SK-N-SH (cell line): ENCODE data around the gene SWI5. TPM values are rescaled to one million over a fixed set of nuclear protein-coding genes. Genes with fewer than 3 reads are reported as not detected.
A peak's percentile ranks its signal among the peaks of the same experiment; 100 is the strongest.

Experiments
- CTCF ChIA-PET: fragments of 300-600, 350-600 bp; formaldehyde crosslinking; extraction: SDS; loops from one replicate; lab custom pipeline; 2021; lab: Yijun Ruan, JAX
- POLR2A ChIA-PET: fragments of 350-600 bp; sonication (Branson Sonifier 250); formaldehyde crosslinking; extraction: SDS; loops from one replicate; lab custom pipeline; 2020; ENCODE audit warnings: antibody characterized with exemption, inconsistent platforms; lab: Yijun Ruan, JAX
- DNase-seq: peaks from one replicate; pipeline ENCODE4 v3.0.0; 2012
- H2AFZ ChIP-seq: fragments of 200-600 bp; sonication (generic); 2 replicates; pipeline ENCODE4 v1.8.1; 2016; ENCODE audit warnings: antibody characterized with exemption, mild to moderate bottlenecking, low read depth
- H3F3A ChIP-seq: fragments of 200-600 bp; sonication (generic); replicated peaks from 2 replicates; pipeline ENCODE3; 2016; ENCODE audit warnings: antibody characterized with exemption, mild to moderate bottlenecking; ENCODE audit not compliant: insufficient read depth
- H3K27ac ChIP-seq, 2 experiments: fragments of 200-500 bp in 1 of 2; fragments of 200-600 bp in 1 of 2; sonication (Bioruptor generic) in 1 of 2; sonication (generic), shearing (Covaris generic) in 1 of 2; 2 replicates each; pipeline versions ENCODE4 v1.5.1 to v1.6.1; 2014 to 2016; ENCODE audit warnings: low read depth in 2 of 2, inconsistent platforms in 1 of 2, low read length in 1 of 2, mild to moderate bottlenecking in 1 of 2, mixed read lengths in 1 of 2
- H3K27me3 ChIP-seq: fragments of 200-600 bp; sonication (generic), shearing (Covaris generic); 2 replicates; pipeline ENCODE4 v1.6.1; 2016; ENCODE audit warnings: mixed run types; ENCODE audit not compliant: insufficient read depth
- H3K36me3 ChIP-seq, 2 experiments: fragments of 200-500 bp in 1 of 2; fragments of 200-600 bp in 1 of 2; sonication (Bioruptor generic) in 1 of 2; sonication (generic) in 1 of 2; replicated peaks in 1 of 2; 2 replicates each; pipeline versions ENCODE3 to v1.5.1; 2014 to 2016; ENCODE audit warnings: low read length in 1 of 2, mild to moderate bottlenecking in 1 of 2; ENCODE audit not compliant: insufficient read depth in 2 of 2, control insufficient read depth in 1 of 2
- H3K4me1 ChIP-seq, 2 experiments: fragments of 200-500 bp in 1 of 2; fragments of 200-600 bp in 1 of 2; sonication (Bioruptor generic) in 1 of 2; sonication (generic), shearing (Covaris generic) in 1 of 2; 2 replicates each; pipeline versions ENCODE4 v1.5.1 to v1.6.1; 2014 to 2016; ENCODE audit warnings: low read depth in 1 of 2, low read length in 1 of 2, mixed run types in 1 of 2; ENCODE audit not compliant: insufficient read depth in 2 of 2, control insufficient read depth in 1 of 2
- H3K4me2 ChIP-seq: fragments of 200-600 bp; sonication (generic), shearing (Covaris generic); 2 replicates; pipeline ENCODE4 v1.6.1; 2017; ENCODE audit warnings: mixed run types
- H3K4me3 ChIP-seq, 2 experiments: fragments of 200-500 bp in 1 of 2; fragments of 200-600 bp in 1 of 2; sonication (Bioruptor generic) in 1 of 2; sonication (generic), shearing (Covaris generic) in 1 of 2; 2 replicates each; pipeline versions ENCODE4 v1.5.1 to v1.8.1; 2014 to 2016; ENCODE audit warnings: low read depth in 2 of 2, inconsistent platforms in 1 of 2, low read length in 1 of 2, mild to moderate bottlenecking in 1 of 2, mixed read lengths in 1 of 2, moderate library complexity in 1 of 2
- H3K79me2 ChIP-seq: fragments of 200-600 bp; sonication (generic); 2 replicates; pipeline ENCODE4 v1.8.1; 2017; ENCODE audit warnings: mild to moderate bottlenecking; ENCODE audit not compliant: insufficient read depth
- H3K9ac ChIP-seq: fragments of 200-600 bp; sonication (generic); 2 replicates; pipeline ENCODE4 v1.6.1; 2017; ENCODE audit warnings: mixed run types
- H3K9me2 ChIP-seq: fragments of 200-600 bp; sonication (generic); 2 replicates; pipeline ENCODE4 v1.6.1; 2017; ENCODE audit warnings: mixed run types
- H3K9me3 ChIP-seq: fragments of 200-600 bp; sonication (generic); 2 replicates; pipeline ENCODE4 v1.6.1; 2017; ENCODE audit warnings: mixed run types, mild to moderate bottlenecking, moderate library complexity
- H4K20me1 ChIP-seq: fragments of 200-600 bp; sonication (generic); 2 replicates; pipeline ENCODE4 v1.6.1; 2017; ENCODE audit warnings: mild to moderate bottlenecking, mixed run types; ENCODE audit not compliant: insufficient read depth
- EP300 ChIP-seq, 2 experiments: IDR thresholded peaks; 2 replicates each; pipeline versions ENCODE4 v1.4.0 to v1.6.1; 2012; ENCODE audit warnings: borderline replicate concordance in 1 of 2, low read depth in 1 of 2, low read length in 1 of 2
- EZH2phosphoT487 ChIP-seq: fragments of 200-600 bp; sonication (generic); IDR thresholded peaks from 2 replicates; pipeline ENCODE4 v1.6.1; 2017; ENCODE audit warnings: low read depth, mixed run types, mild to moderate bottlenecking, antibody characterized with exemption, moderate library complexity, borderline replicate concordance
- FOXJ3 ChIP-seq: sonication (generic); formaldehyde crosslinking; IDR thresholded peaks from 2 replicates; pipeline ENCODE4 v1.5.1; 2020; ENCODE audit warnings: mild to moderate bottlenecking, missing genetic modification reagents
- GABPA ChIP-seq: IDR thresholded peaks from 2 replicates; pipeline ENCODE4 v1.4.0; 2012; ENCODE audit warnings: low read depth, mild to moderate bottlenecking
- GATA2 ChIP-seq: sonication (generic); formaldehyde crosslinking; IDR thresholded peaks from 2 replicates; pipeline ENCODE4 v1.5.0; 2020; ENCODE audit warnings: mild to moderate bottlenecking, missing genetic modification reagents
- IRF3 ChIP-seq: fragments of 150-350 bp; IDR thresholded peaks from 2 replicates; pipeline ENCODE4 v1.6.1; 2016; ENCODE audit warnings: mild to moderate bottlenecking, low read depth, low read length
- MXI1 ChIP-seq: IDR thresholded peaks from 2 replicates; pipeline ENCODE4 v1.6.1; 2012; ENCODE audit warnings: mild to moderate bottlenecking, low read depth, low read length, improper control_type of control experiment
- NRF1 ChIP-seq: IDR thresholded peaks from 2 replicates; pipeline ENCODE4 v1.6.1; 2012; ENCODE audit warnings: low read depth, mild to moderate bottlenecking, low read length
- RAD21 ChIP-seq: IDR thresholded peaks from 2 replicates; pipeline ENCODE4 v1.6.1; 2012; ENCODE audit warnings: mild to moderate bottlenecking, low read length
- RCOR1 ChIP-seq: fragments of 150-350 bp; IDR thresholded peaks from 2 replicates; pipeline ENCODE4 v1.6.1; 2017; ENCODE audit warnings: antibody characterized with exemption, low read length
- RFX5 ChIP-seq: IDR thresholded peaks from 2 replicates; pipeline ENCODE4 v1.6.1; 2012; ENCODE audit warnings: mild to moderate bottlenecking, improper control_type of control experiment, low read length
- SIN3A ChIP-seq: IDR thresholded peaks from 2 replicates; pipeline ENCODE4 v1.6.1; 2012; ENCODE audit warnings: low read depth, mild to moderate bottlenecking, low read length, moderate library complexity, borderline replicate concordance
- SMC3 ChIP-seq: IDR thresholded peaks from 2 replicates; pipeline ENCODE4 v1.6.1; 2012; ENCODE audit warnings: low read depth, low read length, improper control_type of control experiment
- USF2 ChIP-seq: fragments of 150-350 bp; IDR thresholded peaks from 2 replicates; pipeline ENCODE4 v1.6.1; 2017; ENCODE audit warnings: antibody characterized with exemption, low read length, low read depth, borderline replicate concordance
- YY1 ChIP-seq: IDR thresholded peaks from 2 replicates; pipeline ENCODE4 v1.4.0; 2012; ENCODE audit warnings: low read depth, mild to moderate bottlenecking
- WGBS: methylation state at CpG from one replicate; pipeline ENCODE4 v1.1.6; 2017; ENCODE audit warnings: low lambda C conversion rate; 5-methylcytosine and 5-hydroxymethylcytosine counted together
- polyA plus RNA-seq, 3 experiments: library from polyadenylated mRNA; depleted of rRNA; stranded (reverse); fragments of >200 nt; gene quantifications; 2 replicates each; pipeline ENCODE4 v1.2.3, GENCODE V29; 2012
- TF ChIP-seq, protein P1 (sequence below): IDR thresholded peaks from 2 replicates; pipeline ENCODE4 v1.4.0; 2012; ENCODE audit warnings: low read depth, borderline replicate concordance
- TF ChIP-seq, protein P2 (sequence below): IDR thresholded peaks from 2 replicates; pipeline ENCODE4 v1.6.1; 2012; ENCODE audit warnings: mild to moderate bottlenecking, low read depth, low read length, moderate library complexity

SWI5 gene
- polyA plus RNA-seq, 1 of the 3 experiments (the other 2 are of a cell fraction): 84.1 TPM

DNA sequence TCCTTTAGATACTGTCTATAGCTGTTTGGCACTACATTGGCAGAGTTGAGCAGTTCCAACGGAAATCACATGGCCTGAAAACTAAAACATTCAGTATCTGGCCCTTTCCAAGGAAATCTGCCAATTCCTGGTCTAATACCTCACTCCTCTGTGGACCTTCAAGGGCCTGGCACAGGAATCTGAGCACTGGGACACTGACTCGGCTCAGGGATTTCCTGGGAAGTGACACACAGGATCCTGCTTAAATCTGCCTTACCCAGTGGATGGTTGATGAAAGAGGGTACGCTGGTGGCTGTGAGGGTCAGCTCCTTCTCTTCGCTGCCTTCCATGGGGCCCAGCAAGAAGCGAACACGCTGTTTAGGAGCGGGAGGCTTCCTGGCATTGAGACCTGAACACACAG lies 45.3 kb downstream of the SWI5 start:
- Histone ChIP-seq H3K9ac (peak overlapping the region; percentile 75; the same call in 1 of the 2 replicates), H3K36me3 (peaks cover 27 to 33% of the 10 kb centered on the region in 2 experiments), H3K27ac (no peak overlapping the region), H3K4me3 (peak overlapping the region; percentile 75 to 96), H3K79me2 (peaks cover 52% of the 10 kb centered on the region), H3K4me1 (peaks cover 11% of the 10 kb centered on the region in 2 experiments; a peak in 3 of 4 replicates), H3K9me2 (no peaks in the 10 kb centered on the region), H3F3A (no peaks in the 10 kb centered on the region), H3K4me2 (peak overlapping the region; percentile 99), H4K20me1 (0 out of 2 replicates have a peak, but pooled peaks cover 4% of the 10 kb centered on the region), H3K27me3 (no peaks in the 10 kb centered on the region), H3K9me3 (no peaks in the 10 kb centered on the region), H2AFZ (no peak overlapping the region)
- no peak for DNase-seq
- no peak for TF ChIP-seq RCOR1
- no peak for TF ChIP-seq SIN3A
- TF ChIP-seq SMC3: no peak
- no peak for TF ChIP-seq NRF1
- no peak for TF ChIP-seq IRF3
- TF ChIP-seq GABPA: no peak
- no peak for TF ChIP-seq EP300 (IDR thresholded peaks at IDR 0.05; ENCODE audit: borderline replicate concordance in 1 of 2, low read depth in 1 of 2, low read length in 1 of 2)
- TF ChIP-seq EZH2phosphoT487: no peak
- TF ChIP-seq MXI1: no peak
- no peak for TF ChIP-seq GATA2 (CRISPR knock-in tag)
- no peak for TF ChIP-seq FOXJ3 (CRISPR knock-in tag)
- no peak for TF ChIP-seq USF2
- TF ChIP-seq, protein P1, sequence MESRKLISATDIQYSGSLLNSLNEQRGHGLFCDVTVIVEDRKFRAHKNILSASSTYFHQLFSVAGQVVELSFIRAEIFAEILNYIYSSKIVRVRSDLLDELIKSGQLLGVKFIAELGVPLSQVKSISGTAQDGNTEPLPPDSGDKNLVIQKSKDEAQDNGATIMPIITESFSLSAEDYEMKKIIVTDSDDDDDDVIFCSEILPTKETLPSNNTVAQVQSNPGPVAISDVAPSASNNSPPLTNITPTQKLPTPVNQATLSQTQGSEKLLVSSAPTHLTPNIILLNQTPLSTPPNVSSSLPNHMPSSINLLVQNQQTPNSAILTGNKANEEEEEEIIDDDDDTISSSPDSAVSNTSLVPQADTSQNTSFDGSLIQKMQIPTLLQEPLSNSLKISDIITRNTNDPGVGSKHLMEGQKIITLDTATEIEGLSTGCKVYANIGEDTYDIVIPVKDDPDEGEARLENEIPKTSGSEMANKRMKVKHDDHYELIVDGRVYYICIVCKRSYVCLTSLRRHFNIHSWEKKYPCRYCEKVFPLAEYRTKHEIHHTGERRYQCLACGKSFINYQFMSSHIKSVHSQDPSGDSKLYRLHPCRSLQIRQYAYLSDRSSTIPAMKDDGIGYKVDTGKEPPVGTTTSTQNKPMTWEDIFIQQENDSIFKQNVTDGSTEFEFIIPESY: no peak
- no peak for TF ChIP-seq RFX5
- TF ChIP-seq, protein P2, sequence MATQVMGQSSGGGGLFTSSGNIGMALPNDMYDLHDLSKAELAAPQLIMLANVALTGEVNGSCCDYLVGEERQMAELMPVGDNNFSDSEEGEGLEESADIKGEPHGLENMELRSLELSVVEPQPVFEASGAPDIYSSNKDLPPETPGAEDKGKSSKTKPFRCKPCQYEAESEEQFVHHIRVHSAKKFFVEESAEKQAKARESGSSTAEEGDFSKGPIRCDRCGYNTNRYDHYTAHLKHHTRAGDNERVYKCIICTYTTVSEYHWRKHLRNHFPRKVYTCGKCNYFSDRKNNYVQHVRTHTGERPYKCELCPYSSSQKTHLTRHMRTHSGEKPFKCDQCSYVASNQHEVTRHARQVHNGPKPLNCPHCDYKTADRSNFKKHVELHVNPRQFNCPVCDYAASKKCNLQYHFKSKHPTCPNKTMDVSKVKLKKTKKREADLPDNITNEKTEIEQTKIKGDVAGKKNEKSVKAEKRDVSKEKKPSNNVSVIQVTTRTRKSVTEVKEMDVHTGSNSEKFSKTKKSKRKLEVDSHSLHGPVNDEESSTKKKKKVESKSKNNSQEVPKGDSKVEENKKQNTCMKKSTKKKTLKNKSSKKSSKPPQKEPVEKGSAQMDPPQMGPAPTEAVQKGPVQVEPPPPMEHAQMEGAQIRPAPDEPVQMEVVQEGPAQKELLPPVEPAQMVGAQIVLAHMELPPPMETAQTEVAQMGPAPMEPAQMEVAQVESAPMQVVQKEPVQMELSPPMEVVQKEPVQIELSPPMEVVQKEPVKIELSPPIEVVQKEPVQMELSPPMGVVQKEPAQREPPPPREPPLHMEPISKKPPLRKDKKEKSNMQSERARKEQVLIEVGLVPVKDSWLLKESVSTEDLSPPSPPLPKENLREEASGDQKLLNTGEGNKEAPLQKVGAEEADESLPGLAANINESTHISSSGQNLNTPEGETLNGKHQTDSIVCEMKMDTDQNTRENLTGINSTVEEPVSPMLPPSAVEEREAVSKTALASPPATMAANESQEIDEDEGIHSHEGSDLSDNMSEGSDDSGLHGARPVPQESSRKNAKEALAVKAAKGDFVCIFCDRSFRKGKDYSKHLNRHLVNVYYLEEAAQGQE: no peak
- TF ChIP-seq YY1: no peak
- no peak for TF ChIP-seq RAD21
- 76% methylated on average over 7 of the region's 7 CpGs for WGBS
- CTCF ChIA-PET: interaction anchor here (0.7 to 3.4 kb wide), 7 partner anchors 12 to 128 kb away, joined by 3 to 21 read pairs (median 4); no protein-coding TSS in a partner anchor
- POLR2A ChIA-PET: interaction anchor here (1.0 kb wide), 1 partner anchor 12 kb away, joined by 4 read pairs; no protein-coding TSS in a partner anchor
